ENCODE measurements around the gene CADPS2. TPM values are rescaled to one million over a fixed set of nuclear protein-coding genes. Genes with fewer than 3 reads are reported as not detected.

CADPS2 gene
- total and polyA plus RNA-seq, 7 donors, result 4.7 to 13.0 (median 9.5) TPM

- H3K4me1 ChIP-seq, result no peaks in the 10 kb centered on the region
- H3K36me3 ChIP-seq, result no peaks in the 10 kb centered on the region
- H3K27ac ChIP-seq, result no peak overlapping the region
- WGBS, 2 donors, result 83 to 88% methylated on average over 1 of the region's 1 CpG
- intact Hi-C loops (cut with DNase I), result no loop called here
- TF ChIP-seq POLR2AphosphoS5 (IDR thresholded peaks at IDR 0.05), result no peak
- TF ChIP-seq EP300 (IDR thresholded peaks at IDR 0.05), result no peak
- TF ChIP-seq, protein P1, sequence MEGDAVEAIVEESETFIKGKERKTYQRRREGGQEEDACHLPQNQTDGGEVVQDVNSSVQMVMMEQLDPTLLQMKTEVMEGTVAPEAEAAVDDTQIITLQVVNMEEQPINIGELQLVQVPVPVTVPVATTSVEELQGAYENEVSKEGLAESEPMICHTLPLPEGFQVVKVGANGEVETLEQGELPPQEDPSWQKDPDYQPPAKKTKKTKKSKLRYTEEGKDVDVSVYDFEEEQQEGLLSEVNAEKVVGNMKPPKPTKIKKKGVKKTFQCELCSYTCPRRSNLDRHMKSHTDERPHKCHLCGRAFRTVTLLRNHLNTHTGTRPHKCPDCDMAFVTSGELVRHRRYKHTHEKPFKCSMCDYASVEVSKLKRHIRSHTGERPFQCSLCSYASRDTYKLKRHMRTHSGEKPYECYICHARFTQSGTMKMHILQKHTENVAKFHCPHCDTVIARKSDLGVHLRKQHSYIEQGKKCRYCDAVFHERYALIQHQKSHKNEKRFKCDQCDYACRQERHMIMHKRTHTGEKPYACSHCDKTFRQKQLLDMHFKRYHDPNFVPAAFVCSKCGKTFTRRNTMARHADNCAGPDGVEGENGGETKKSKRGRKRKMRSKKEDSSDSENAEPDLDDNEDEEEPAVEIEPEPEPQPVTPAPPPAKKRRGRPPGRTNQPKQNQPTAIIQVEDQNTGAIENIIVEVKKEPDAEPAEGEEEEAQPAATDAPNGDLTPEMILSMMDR (IDR thresholded peaks at IDR 0.05), result no peak
- TF ChIP-seq POLR2A (IDR thresholded peaks at IDR 0.05), result no peak
- H3K4me3 ChIP-seq, result no peak overlapping the region
- no peaks in the 10 kb centered on the region for H3K27me3 ChIP-seq
- H3K9me3 ChIP-seq, result no peaks in the 10 kb centered on the region
- no peak for DNase-seq
Observed at GRCh38 chr7:122344303-122344620, 542.0 kb downstream of the CADPS2 start.

GRCh38 chr7:122343601-122344302 is 542.5 kb downstream of the CADPS2 start:
- H3K27ac ChIP-seq, result no peak overlapping the region
- no peaks in the 10 kb centered on the region for H3K36me3 ChIP-seq
- H3K4me3 ChIP-seq, result no peak overlapping the region
- no peaks in the 10 kb centered on the region for H3K4me1 ChIP-seq
- intact Hi-C loops (cut with DNase I), result no loop called here
- DNase-seq, result no peak
- H3K9me3 ChIP-seq, result no peaks in the 10 kb centered on the region
- WGBS, 2 donors, result 81 to 93% methylated on average over 7 of the region's 7 CpGs
- no peak for TF ChIP-seq EP300 (IDR thresholded peaks at IDR 0.05)
- no peaks in the 10 kb centered on the region for H3K27me3 ChIP-seq

DNA sequence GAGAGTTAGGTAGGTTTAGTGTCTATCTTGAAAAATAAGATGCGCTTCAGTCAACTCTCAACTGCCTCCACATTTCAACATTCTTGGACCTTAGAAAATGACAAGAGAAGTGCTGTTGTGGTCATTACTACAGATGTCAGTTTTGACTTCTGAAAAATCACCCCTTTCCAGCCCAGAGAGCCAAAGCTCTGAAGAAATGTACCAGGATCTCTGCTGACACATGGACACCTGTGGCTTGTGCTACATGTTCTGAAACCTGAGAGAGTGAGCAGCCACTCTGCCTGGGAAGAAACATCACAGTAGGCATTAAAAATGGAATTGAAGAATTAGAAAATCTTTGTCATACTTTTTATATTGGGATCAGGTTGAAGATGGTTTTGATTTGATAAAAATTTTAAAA is 545.8 kb downstream of the CADPS2 start:
- intact Hi-C loops (cut with DNase I), result no loop called here
- TF ChIP-seq POLR2AphosphoS5 (IDR thresholded peaks at IDR 0.05) (no peak), EP300 (IDR thresholded peaks at IDR 0.05) (no peak), POLR2A (IDR thresholded peaks at IDR 0.05) (no peak)
- TF ChIP-seq, protein P1 (IDR thresholded peaks at IDR 0.05), result no peak
- no peak for DNase-seq
- Histone ChIP-seq H3K9me3 (no peaks in the 10 kb centered on the region), H3K4me1 (no peaks in the 10 kb centered on the region), H3K4me3 (no peak overlapping the region), H3K36me3 (no peaks in the 10 kb centered on the region), H3K27ac (no peak overlapping the region), H3K27me3 (no peaks in the 10 kb centered on the region)
- whole genome bisulfite sequencing, 2 donors, result 95% methylated on average over 1 of the region's 1 CpG

- WGBS, 2 donors, result 89 to 91% methylated on average over 6 of the region's 6 CpGs
- Histone ChIP-seq H3K27ac (no peak overlapping the region), H3K27me3 (no peaks in the 10 kb centered on the region), H3K36me3 (no peaks in the 10 kb centered on the region), H3K4me3 (no peak overlapping the region), H3K4me1 (no peaks in the 10 kb centered on the region), H3K9me3 (no peaks in the 10 kb centered on the region)
- intact Hi-C loops (cut with DNase I), result no loop called here
- TF ChIP-seq POLR2AphosphoS5 (IDR thresholded peaks at IDR 0.05) (no peak), POLR2A (IDR thresholded peaks at IDR 0.05) (no peak), EP300 (IDR thresholded peaks at IDR 0.05) (no peak)
- TF ChIP-seq, protein P1 (IDR thresholded peaks at IDR 0.05), result no peak
- DNase-seq, result no peak
Observed at GRCh38 chr7:122339145-122339904, 546.9 kb downstream of the CADPS2 start.

DNA sequence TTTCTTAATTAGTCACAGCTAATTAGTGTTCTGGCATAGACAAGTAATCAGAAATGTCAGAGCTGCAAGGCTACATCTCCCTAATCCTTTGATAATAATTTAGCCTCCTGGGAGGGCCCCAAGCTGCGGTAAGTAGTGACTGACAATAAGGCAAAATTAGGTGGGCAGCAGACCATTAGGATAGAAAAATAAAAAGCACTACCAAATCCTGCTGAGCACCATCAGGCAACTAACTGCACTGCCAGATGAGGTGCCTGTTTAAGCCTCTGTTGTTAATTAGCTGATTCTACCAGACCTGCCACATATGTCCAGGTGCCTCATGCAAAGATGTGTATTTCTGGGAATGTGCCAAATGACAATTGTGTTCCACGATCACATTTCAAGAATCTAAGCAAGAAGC is 549.2 kb downstream of the CADPS2 start:
- TF ChIP-seq POLR2AphosphoS5 (IDR thresholded peaks at IDR 0.05) (no peak), EP300 (IDR thresholded peaks at IDR 0.05) (no peak), POLR2A (IDR thresholded peaks at IDR 0.05) (no peak)
- TF ChIP-seq, protein P1 (IDR thresholded peaks at IDR 0.05), result no peak
- no peak overlapping the region for H3K27ac ChIP-seq
- H3K9me3 ChIP-seq, result no peaks in the 10 kb centered on the region

More for the DNA sequence above, 549.2 kb downstream of the CADPS2 start:
- DNase-seq, result no peak
- intact Hi-C loops (cut with DNase I), result no loop called here
- Histone ChIP-seq H3K4me1 (no peaks in the 10 kb centered on the region), H3K27me3 (no peaks in the 10 kb centered on the region), H3K36me3 (no peaks in the 10 kb centered on the region), H3K4me3 (no peak overlapping the region)
- WGBS, 2 donors, result 83 to 85% methylated on average over 2 of the region's 2 CpGs
